ENCODE data around the gene NACAD. TPM values are rescaled to one million over a fixed set of nuclear protein-coding genes. Genes with fewer than 3 reads are reported as not detected.

The NACAD gene
- total RNA-seq, 1 donor from 2014 or later, result 11.4 TPM

DNA sequence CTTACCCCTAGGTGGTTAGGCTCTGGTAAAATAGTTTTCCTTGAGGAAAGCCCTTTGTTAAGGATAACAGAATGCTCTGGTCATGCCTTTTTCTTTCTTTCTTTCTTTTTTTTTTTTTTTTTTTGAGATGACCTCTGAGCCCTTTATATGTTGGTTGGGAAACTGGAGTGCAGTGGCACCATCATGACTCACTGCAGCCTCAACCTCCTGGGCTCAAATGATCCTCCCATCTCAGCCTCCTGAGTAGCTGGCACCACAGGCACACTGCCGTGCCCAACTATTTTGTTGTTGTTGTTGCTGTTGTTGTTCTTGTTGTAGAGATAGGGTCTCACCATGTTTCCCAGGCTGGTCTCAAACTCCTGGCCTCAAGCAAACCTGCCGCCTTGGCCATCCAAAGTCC lies 27.4 kb downstream of the NACAD start:
- no peaks in the 10 kb centered on the region for H3K4me1 Mint-ChIP-seq
- H3K36me3 Mint-ChIP-seq, result peaks cover 21% of the 10 kb centered on the region
- no peak overlapping the region for H3K4me3 Mint-ChIP-seq
- no peak for DNase-seq (ENCODE audit: low spot score in 2 of 2, unreplicated experiment in 2 of 2)
- no peak overlapping the region for H3K27ac Mint-ChIP-seq
- TF ChIP-seq, protein P1, sequence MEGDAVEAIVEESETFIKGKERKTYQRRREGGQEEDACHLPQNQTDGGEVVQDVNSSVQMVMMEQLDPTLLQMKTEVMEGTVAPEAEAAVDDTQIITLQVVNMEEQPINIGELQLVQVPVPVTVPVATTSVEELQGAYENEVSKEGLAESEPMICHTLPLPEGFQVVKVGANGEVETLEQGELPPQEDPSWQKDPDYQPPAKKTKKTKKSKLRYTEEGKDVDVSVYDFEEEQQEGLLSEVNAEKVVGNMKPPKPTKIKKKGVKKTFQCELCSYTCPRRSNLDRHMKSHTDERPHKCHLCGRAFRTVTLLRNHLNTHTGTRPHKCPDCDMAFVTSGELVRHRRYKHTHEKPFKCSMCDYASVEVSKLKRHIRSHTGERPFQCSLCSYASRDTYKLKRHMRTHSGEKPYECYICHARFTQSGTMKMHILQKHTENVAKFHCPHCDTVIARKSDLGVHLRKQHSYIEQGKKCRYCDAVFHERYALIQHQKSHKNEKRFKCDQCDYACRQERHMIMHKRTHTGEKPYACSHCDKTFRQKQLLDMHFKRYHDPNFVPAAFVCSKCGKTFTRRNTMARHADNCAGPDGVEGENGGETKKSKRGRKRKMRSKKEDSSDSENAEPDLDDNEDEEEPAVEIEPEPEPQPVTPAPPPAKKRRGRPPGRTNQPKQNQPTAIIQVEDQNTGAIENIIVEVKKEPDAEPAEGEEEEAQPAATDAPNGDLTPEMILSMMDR (IDR thresholded peaks at IDR 0.05; ENCODE audit: unreplicated experiment), result no peak
- H3K9me3 Mint-ChIP-seq, result no peaks in the 10 kb centered on the region
- no peaks in the 10 kb centered on the region for H3K27me3 Mint-ChIP-seq (ENCODE audit: low read depth)

DNA sequence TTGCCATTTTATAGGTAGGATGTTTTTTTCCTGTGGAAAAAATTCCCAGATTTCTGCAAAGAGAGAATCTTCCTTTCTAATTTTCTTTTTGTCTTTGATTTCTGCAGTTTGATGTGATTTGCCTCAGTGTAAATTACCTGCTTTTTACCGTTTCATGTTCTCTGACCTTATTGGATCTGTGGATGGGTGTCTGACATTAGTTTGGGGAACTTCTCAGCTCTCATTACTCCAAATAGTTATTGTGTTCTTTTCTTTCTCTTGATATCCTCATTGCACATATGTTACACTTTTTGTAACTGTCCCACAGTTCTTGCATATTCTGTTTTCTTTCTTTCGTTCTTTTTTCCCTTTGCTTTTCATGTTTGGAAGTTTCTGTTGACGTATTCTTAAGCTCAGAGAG lies 28.5 kb downstream of the NACAD start:
- TF ChIP-seq, protein P1 (IDR thresholded peaks at IDR 0.05; ENCODE audit: unreplicated experiment), result no peak
- H3K27ac Mint-ChIP-seq, result no peak overlapping the region
- DNase-seq (ENCODE audit: low spot score in 2 of 2, unreplicated experiment in 2 of 2), result no peak
- no peak overlapping the region for H3K4me3 Mint-ChIP-seq
- H3K4me1 Mint-ChIP-seq, result no peaks in the 10 kb centered on the region
- H3K27me3 Mint-ChIP-seq (ENCODE audit: low read depth), result no peaks in the 10 kb centered on the region
- peaks cover 7% of the 10 kb centered on the region for H3K9me3 Mint-ChIP-seq
- peaks cover 20% of the 10 kb centered on the region for H3K36me3 Mint-ChIP-seq

DNA sequence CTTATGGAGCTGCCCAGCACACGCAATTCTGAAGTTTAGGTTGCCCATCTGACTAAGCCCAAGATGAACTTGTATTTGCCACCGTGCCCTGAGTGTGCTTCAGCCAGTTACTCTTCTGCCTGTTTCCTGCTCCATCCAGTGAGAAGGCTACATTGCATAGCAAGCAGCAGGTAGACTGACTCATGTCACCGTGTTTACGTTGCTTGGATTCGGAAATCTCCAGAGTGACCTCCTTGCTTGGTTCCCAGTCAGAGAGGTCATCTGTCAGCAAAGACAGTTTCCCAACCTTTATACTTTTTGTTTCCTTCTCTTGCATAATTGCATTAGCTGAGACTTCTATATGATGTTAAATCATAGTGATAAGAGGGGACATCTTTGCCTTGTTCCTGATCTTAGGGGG lies 30.9 kb downstream of the NACAD start:
- H3K9me3 Mint-ChIP-seq, result peaks cover 11% of the 10 kb centered on the region
- no peaks in the 10 kb centered on the region for H3K4me1 Mint-ChIP-seq
- H3K36me3 Mint-ChIP-seq, result peaks cover 20% of the 10 kb centered on the region
- H3K4me3 Mint-ChIP-seq, result no peak overlapping the region
- no peaks in the 10 kb centered on the region for H3K27me3 Mint-ChIP-seq (ENCODE audit: low read depth)
- DNase-seq (ENCODE audit: low spot score in 2 of 2, unreplicated experiment in 2 of 2), result no peak
- TF ChIP-seq, protein P1 (IDR thresholded peaks at IDR 0.05; ENCODE audit: unreplicated experiment), result no peak
- H3K27ac Mint-ChIP-seq, result no peak overlapping the region

DNA sequence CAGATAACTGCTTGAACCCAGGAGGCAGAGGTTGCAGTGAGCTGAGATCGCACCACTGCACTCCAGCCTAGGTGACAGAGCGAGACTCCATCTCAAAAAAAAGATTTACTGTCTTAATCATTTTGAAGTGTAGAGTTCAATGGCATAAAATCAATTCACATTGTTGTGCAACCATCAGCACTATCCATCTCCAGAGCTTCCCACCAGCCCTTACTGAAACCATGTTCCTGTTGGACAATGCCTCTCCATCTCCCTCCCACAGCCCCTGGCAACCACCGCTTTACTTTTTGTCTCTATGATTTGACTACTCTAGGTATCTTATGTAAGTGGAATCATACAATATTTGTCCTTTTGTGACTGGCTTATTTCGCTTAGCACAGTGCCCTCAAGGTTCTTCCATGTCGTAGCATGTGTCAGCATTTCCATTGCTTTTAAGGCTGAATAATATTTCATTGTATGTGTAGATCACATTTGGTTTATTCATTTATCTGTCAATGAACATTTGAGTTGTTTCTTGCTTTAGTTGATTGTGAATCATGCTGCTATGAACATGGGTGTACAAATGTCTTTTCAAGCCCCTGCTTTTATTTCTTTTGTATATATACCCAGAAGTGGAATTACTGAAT lies 33.1 kb downstream of the NACAD start:
- no peak for DNase-seq (ENCODE audit: low spot score in 2 of 2, unreplicated experiment in 2 of 2)
- TF ChIP-seq, protein P1 (IDR thresholded peaks at IDR 0.05; ENCODE audit: unreplicated experiment), result no peak

DNA sequence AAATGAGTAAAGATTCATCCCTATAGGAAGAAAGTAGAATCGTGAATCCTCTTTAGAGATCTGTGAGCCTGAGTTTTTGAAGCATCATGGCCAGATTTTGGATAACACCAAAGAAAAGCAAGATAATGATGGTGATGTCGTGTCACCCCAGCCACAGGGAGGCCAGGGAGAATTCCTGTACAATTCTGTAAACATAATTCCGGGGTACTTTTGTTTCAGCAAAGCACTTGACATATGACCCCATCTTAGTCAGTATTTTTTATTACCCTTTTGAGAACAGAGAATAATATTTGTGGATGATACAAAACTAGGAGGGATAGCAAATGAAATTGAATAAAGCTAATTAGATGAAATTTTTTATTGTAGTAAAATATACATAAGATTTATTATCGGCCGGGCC lies 33.8 kb downstream of the NACAD start:
- DNase-seq (ENCODE audit: low spot score in 2 of 2, unreplicated experiment in 2 of 2), result no peak
- peaks cover 28% of the 10 kb centered on the region for H3K36me3 Mint-ChIP-seq
- no peak overlapping the region for H3K4me3 Mint-ChIP-seq
- TF ChIP-seq, protein P1 (IDR thresholded peaks at IDR 0.05; ENCODE audit: unreplicated experiment), result no peak
- peaks cover 11% of the 10 kb centered on the region for H3K9me3 Mint-ChIP-seq
- H3K27ac Mint-ChIP-seq, result no peak overlapping the region
- no peaks in the 10 kb centered on the region for H3K27me3 Mint-ChIP-seq (ENCODE audit: low read depth)
- no peaks in the 10 kb centered on the region for H3K4me1 Mint-ChIP-seq

More for the DNA sequence above, 33.1 kb downstream of the NACAD start:
- Mint-ChIP-seq H3K4me3 (no peak overlapping the region), H3K36me3 (peaks cover 23% of the 10 kb centered on the region), H3K27ac (no peak overlapping the region), H3K9me3 (peaks cover 11% of the 10 kb centered on the region), H3K4me1 (no peaks in the 10 kb centered on the region), H3K27me3 (ENCODE audit: low read depth) (no peaks in the 10 kb centered on the region)

DNA sequence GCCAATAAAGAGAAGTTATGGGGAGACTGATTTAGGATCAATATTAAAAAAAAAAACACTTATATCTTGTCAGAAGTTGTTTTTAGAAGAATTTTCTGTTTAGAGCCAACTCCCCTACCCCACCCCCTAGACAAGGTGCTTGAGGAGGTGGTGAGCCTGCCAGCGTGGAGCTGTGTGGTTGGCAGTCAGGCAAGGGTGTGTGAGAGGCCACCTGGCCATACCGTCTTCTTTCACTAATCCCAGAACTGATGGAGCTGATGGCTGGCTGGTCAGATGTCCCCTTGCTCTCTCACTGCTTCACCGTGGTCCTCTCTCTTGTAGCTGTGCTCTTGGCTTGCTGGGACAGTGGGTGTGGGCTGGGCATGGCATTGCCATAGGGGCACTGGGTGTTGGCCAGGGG lies 34.3 kb downstream of the NACAD start:
- TF ChIP-seq, protein P1 (IDR thresholded peaks at IDR 0.05; ENCODE audit: unreplicated experiment), result no peak
- Mint-ChIP-seq H3K9me3 (peaks cover 11% of the 10 kb centered on the region), H3K27me3 (ENCODE audit: low read depth) (no peaks in the 10 kb centered on the region), H3K4me1 (no peaks in the 10 kb centered on the region), H3K27ac (no peak overlapping the region), H3K4me3 (no peak overlapping the region), H3K36me3 (peaks cover 30% of the 10 kb centered on the region)
- DNase-seq (ENCODE audit: low spot score in 2 of 2, unreplicated experiment in 2 of 2), result no peak
